Esophagus muscularis mucosa (tissue), 4 donors: ENCODE results near the gene CD6. TPM values are rescaled to one million over a fixed set of nuclear protein-coding genes. Genes with fewer than 3 reads are reported as not detected.

ENCODE experiments used
- DNase-seq: peaks from one replicate; pipeline ENCODE4 v3.0.0-alpha.2; 2017; ENCODE audit errors: extremely low spot score
- H3K27ac ChIP-seq, 4 donors: fragments of 200-600 bp; sonication (generic); replicated peaks in 1 of 4; 1 replicate in 3 of 4; 2 replicates in 1 of 4; pipeline ENCODE4 v1.5.1; 2016 to 2019; ENCODE audit warnings: mild to moderate bottlenecking in 1 of 4
- H3K27me3 ChIP-seq, 4 donors: fragments of 200-600 bp; sonication (generic); one replicate each; pipeline versions ENCODE4 v1.5.1 to v1.6.0; 2016 to 2019
- H3K36me3 ChIP-seq, 4 donors: fragments of 200-600 bp; sonication (generic); one replicate each; pipeline ENCODE4 v1.5.1; 2016 to 2019
- H3K4me1 ChIP-seq, 4 donors: fragments of 200-600 bp; sonication (generic); one replicate each; pipeline ENCODE4 v1.5.1; 2016 to 2019
- H3K4me3 ChIP-seq, 4 donors: fragments of 200-600 bp; sonication (generic); 1 replicate in 2 of 4; 2 replicates in 2 of 4; pipeline ENCODE4 v1.5.1; 2016 to 2019; ENCODE audit warnings: mild to moderate bottlenecking in 4 of 4, moderate library complexity in 1 of 4
- H3K9me3 ChIP-seq, 4 donors: fragments of 200-600 bp; sonication (generic); 1 replicate in 3 of 4; 2 replicates in 1 of 4; pipeline ENCODE4 v1.5.1; 2016 to 2019
- CTCF ChIP-seq, 3 experiments: fragments of 200-600 bp in 2 of 3; fragments of 450-650 bp in 1 of 3; sonication (generic) in 2 of 3; IDR thresholded peaks; one replicate each; pipeline ENCODE4 v1.5.1; 2017 to 2019; ENCODE audit warnings: antibody characterized with exemption in 3 of 3, mild to moderate bottlenecking in 2 of 3, moderate library complexity in 1 of 3
- EP300 ChIP-seq: sonication (generic); formaldehyde crosslinking; IDR thresholded peaks from one replicate; pipeline ENCODE4 v1.6.1; 2017; ENCODE audit warnings: antibody characterized with exemption
- POLR2A ChIP-seq: fragments of 450-650 bp; IDR thresholded peaks from one replicate; pipeline ENCODE4 v1.6.1; 2017; ENCODE audit warnings: antibody characterized with exemption, moderate library complexity, mild to moderate bottlenecking, low read depth
- POLR2AphosphoS5 ChIP-seq, 2 donors: sonication (generic); formaldehyde crosslinking; IDR thresholded peaks; one replicate each; pipeline ENCODE4 v1.6.1; 2017; ENCODE audit warnings: antibody characterized with exemption in 2 of 2
- WGBS: methylation state at CpG from one replicate; pipeline ENCODE4 v1.1.5; 2018; 5-methylcytosine and 5-hydroxymethylcytosine counted together
- intact Hi-C: fragments of 100-400 bp; cut with DNase I; formaldehyde crosslinking; loops from one replicate; pipeline ENCODE4 v1.15.1; 2023
- total RNA-seq, 4 donors: library from RNA; depleted of rRNA; stranded (reverse); fragments of >200 nt; gene quantifications; one replicate each; pipeline versions ENCODE4 v1.1.0 to v1.2.1, GENCODE V29; 2016

Gene CD6
- total RNA-seq, 4 donors from 2014 or later, result 0.32 to 2.2 (median 1.3) TPM; not detected in 1

GRCh38 chr11:60985991-60986915 lies 14.8 kb downstream of the CD6 start:
- H3K9me3 ChIP-seq, result no peaks in the 10 kb centered on the region
- H3K36me3 ChIP-seq, result no peaks in the 10 kb centered on the region
- H3K27me3 ChIP-seq, result peaks cover 0 to 6% (median 0%) of the 10 kb centered on the region in 4 donors
- TF ChIP-seq EP300 (no peak), POLR2AphosphoS5 (IDR thresholded peaks at IDR 0.05) (no peak), CTCF (IDR thresholded peaks at IDR 0.05) (no peak), POLR2A (no peak)
- no peak for DNase-seq
- intact Hi-C loops, result no loop called here
- no peaks in the 10 kb centered on the region for H3K4me1 ChIP-seq
- 79% methylated on average over 16 of the region's 17 CpGs for WGBS
- no peak overlapping the region for H3K4me3 ChIP-seq
- H3K27ac ChIP-seq, result no peak overlapping the region

GRCh38 chr11:60987577-60988277 lies 16.2 kb downstream of the CD6 start:
- Histone ChIP-seq H3K27ac (no peak overlapping the region), H3K27me3 (peaks cover 0 to 13% (median 0%) of the 10 kb centered on the region in 4 donors), H3K4me1 (no peaks in the 10 kb centered on the region), H3K9me3 (no peaks in the 10 kb centered on the region), H3K36me3 (no peaks in the 10 kb centered on the region), H3K4me3 (no peak overlapping the region)
- intact Hi-C loops, result no loop called here
- no peak for DNase-seq
- WGBS, result 83% methylated on average over 9 of the region's 9 CpGs
- no peak for TF ChIP-seq CTCF (IDR thresholded peaks at IDR 0.05)
- TF ChIP-seq EP300, result no peak
- TF ChIP-seq POLR2A, result no peak
- no peak for TF ChIP-seq POLR2AphosphoS5 (IDR thresholded peaks at IDR 0.05)

- H3K9me3 ChIP-seq, result no peaks in the 10 kb centered on the region
- WGBS, result 71% methylated on average over 1 of the region's 2 CpGs
- no peaks in the 10 kb centered on the region for H3K4me1 ChIP-seq
- intact Hi-C loops, result no loop called here
- no peak overlapping the region for H3K27ac ChIP-seq
- DNase-seq, result no peak
- no peak overlapping the region for H3K4me3 ChIP-seq
- H3K36me3 ChIP-seq, result no peaks in the 10 kb centered on the region
- peaks cover 0 to 13% (median 0%) of the 10 kb centered on the region in 4 donors for H3K27me3 ChIP-seq
- TF ChIP-seq POLR2A, result no peak
- TF ChIP-seq CTCF (IDR thresholded peaks at IDR 0.05), result no peak
- TF ChIP-seq EP300, result no peak
- TF ChIP-seq POLR2AphosphoS5 (IDR thresholded peaks at IDR 0.05), result no peak
Observed at GRCh38 chr11:60988658-60989057, 17.2 kb downstream of the CD6 start.

GRCh38 chr11:60989093-60989650 lies 17.7 kb downstream of the CD6 start:
- 70% methylated on average over 12 of the region's 12 CpGs for whole genome bisulfite sequencing
- no peak for DNase-seq
- no peaks in the 10 kb centered on the region for H3K4me1 ChIP-seq
- peaks cover 0 to 13% (median 0%) of the 10 kb centered on the region in 4 donors for H3K27me3 ChIP-seq
- H3K27ac ChIP-seq, result no peak overlapping the region
- no peaks in the 10 kb centered on the region for H3K9me3 ChIP-seq
- no peak for TF ChIP-seq POLR2AphosphoS5 (IDR thresholded peaks at IDR 0.05)
- TF ChIP-seq EP300, result no peak
- TF ChIP-seq POLR2A, result no peak
- no peak for TF ChIP-seq CTCF (IDR thresholded peaks at IDR 0.05)
- intact Hi-C loops, result no loop called here
- no peaks in the 10 kb centered on the region for H3K36me3 ChIP-seq
- H3K4me3 ChIP-seq, result no peak overlapping the region
